Measurements from ENCODE around the gene UBA6. TPM values are rescaled to one million over a fixed set of nuclear protein-coding genes. Genes with fewer than 3 reads are reported as not detected.
"Not testable (repeated sequence)": the region's sequence is repeated elsewhere in the genome, so short reads cannot be mapped to it uniquely, and the experiment has no call there.

UBA6 gene
- total RNA-seq, 1 experiment from 2014 or later: 81.5 TPM

DNA sequence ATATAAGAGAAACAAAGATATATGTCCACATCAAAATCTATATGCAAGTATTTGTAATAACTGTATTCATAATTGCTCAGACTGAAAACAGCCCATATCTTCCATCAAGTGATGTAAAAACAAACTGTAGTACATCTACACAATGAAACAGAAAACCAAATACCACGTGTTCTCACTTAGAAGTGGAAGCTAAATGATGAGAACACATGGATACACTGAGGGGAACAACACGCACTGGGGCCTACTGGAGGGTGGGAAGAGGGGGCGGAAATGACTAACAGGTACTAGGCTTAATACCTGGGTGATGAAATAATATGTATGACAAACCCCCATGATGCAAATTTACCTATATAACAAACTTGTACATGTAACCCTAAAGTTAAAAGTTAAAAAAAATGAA, 42.7 kb downstream of the UBA6 start (continued):
- TF ChIP-seq HMGA2 (CRISPR knock-in tag; IDR thresholded peaks at IDR 0.05): no peak

DNA sequence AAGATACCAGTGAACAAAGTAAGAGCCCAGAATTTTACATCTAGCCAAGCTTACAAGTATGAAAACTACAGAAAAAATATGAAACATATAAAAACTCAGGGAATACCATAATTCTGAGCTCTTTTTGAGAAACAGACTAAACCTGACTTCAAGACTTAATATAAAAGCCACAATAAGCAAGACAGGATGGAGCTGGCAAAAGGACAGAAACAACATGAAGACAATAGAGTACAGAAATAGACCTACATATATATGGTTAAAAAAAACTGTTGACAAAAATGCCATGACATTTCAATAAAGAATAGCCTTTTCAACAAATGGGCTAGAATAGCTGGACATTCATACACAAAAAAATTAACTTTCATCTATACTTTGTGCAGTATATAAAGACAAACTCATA, 49.4 kb downstream of the UBA6 start:
- no peak for DNase-seq (ENCODE audit: low spot score)
- Mint-ChIP-seq H3K4me3 (no peak overlapping the region), H3K27ac (no peak overlapping the region), H3K4me1 (no peaks in the 10 kb centered on the region), H3K27me3 (ENCODE audit: low read depth) (no peaks in the 10 kb centered on the region), H3K36me3 (peaks cover 43% of the 10 kb centered on the region), H3K9me3 (peaks cover 14% of the 10 kb centered on the region)
- ATAC-seq: no peak
- ChIA-PET CTCF (no interaction called here), POLR2A (no interaction called here)
- TF ChIP-seq PRRX2 (CRISPR knock-in tag; IDR thresholded peaks at IDR 0.05): no peak
- TF ChIP-seq TCF7 (CRISPR knock-in tag; IDR thresholded peaks at IDR 0.05; ENCODE audit: low read depth): no peak
- TF ChIP-seq MXD4 (CRISPR knock-in tag; IDR thresholded peaks at IDR 0.05; ENCODE audit: borderline replicate concordance): no peak
- no peak for TF ChIP-seq ZBTB21 (CRISPR knock-in tag; IDR thresholded peaks at IDR 0.05; ENCODE audit: borderline replicate concordance)

DNA sequence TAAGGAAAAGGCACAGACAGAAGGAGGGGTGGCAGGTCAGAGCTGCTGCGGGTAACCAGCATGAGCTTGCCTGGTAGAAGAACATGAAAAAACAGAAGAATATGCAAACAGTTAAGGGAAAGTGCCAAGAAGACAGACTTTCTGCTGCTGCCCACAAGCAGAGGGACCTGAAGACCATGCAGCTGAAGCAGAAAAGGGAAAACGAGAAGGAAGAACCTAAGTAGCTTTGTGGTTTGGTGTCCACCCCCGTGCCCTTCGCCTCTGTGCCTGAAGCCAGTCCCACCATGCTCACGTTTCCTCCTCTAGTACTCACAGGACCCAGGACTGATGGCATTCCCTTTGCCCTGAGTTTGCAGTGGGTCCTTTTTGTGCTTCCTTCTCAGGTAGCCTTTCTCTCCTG, 62.8 kb downstream of the UBA6 start:
- ChIA-PET CTCF (no interaction called here), POLR2A (no interaction called here)
- TF ChIP-seq, protein P1, sequence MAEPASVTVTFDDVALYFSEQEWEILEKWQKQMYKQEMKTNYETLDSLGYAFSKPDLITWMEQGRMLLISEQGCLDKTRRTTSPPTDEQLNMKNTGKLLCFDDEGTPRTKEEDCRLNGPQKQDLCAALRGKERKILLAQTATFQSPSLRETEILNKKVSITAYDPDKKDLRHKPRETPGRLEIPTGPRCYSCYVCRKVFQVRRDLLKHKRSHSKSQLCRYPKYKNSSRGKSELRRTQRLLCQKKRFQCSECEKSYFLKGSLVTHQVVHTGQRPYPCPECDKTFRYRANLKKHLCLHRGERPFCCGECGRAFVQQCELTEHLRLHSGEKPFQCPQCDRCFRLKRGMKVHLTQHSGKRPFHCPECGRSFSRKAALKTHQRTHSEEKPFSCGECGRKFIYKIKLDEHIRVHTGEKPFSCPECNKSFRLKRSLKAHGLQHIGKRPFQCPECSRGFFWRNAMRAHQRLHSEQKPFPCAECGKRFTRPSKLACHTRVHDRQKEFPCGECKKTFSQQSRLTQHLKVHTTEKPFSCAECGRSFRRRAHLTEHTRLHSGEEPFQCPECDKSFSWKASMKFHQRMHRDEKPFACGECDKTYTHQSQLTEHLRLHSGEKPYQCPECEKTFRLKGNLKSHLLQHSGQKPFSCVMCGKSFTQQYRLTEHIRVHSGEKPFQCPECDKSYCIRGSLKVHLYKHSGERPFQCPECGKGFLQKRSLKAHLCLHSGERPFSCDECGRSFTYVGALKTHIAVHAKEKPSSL (CRISPR knock-in tag; conservative IDR thresholded peaks at IDR 0.05): no peak
- TF ChIP-seq, protein P2, sequence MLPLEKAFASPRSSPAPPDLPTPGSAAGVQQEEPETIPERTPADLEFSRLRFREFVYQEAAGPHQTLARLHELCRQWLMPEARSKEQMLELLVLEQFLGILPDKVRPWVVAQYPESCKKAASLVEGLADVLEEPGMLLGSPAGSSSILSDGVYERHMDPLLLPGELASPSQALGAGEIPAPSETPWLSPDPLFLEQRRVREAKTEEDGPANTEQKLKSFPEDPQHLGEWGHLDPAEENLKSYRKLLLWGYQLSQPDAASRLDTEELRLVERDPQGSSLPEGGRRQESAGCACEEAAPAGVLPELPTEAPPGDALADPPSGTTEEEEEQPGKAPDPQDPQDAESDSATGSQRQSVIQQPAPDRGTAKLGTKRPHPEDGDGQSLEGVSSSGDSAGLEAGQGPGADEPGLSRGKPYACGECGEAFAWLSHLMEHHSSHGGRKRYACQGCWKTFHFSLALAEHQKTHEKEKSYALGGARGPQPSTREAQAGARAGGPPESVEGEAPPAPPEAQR (CRISPR knock-in tag; IDR thresholded peaks at IDR 0.05): no peak
- TF ChIP-seq NFATC4 (CRISPR knock-in tag; IDR thresholded peaks at IDR 0.05) (no peak), NR1H2 (CRISPR knock-in tag; IDR thresholded peaks at IDR 0.05) (no peak), SOX15 (CRISPR knock-in tag; IDR thresholded peaks at IDR 0.05) (no peak), IRF2 (CRISPR knock-in tag; IDR thresholded peaks at IDR 0.05; ENCODE audit: borderline replicate concordance, low read depth) (no peak), ZNF138 (CRISPR knock-in tag; conservative IDR thresholded peaks at IDR 0.05) (no peak), TCF7 (CRISPR knock-in tag; IDR thresholded peaks at IDR 0.05; ENCODE audit: low read depth) (no peak)
- TF ChIP-seq, protein P3, sequence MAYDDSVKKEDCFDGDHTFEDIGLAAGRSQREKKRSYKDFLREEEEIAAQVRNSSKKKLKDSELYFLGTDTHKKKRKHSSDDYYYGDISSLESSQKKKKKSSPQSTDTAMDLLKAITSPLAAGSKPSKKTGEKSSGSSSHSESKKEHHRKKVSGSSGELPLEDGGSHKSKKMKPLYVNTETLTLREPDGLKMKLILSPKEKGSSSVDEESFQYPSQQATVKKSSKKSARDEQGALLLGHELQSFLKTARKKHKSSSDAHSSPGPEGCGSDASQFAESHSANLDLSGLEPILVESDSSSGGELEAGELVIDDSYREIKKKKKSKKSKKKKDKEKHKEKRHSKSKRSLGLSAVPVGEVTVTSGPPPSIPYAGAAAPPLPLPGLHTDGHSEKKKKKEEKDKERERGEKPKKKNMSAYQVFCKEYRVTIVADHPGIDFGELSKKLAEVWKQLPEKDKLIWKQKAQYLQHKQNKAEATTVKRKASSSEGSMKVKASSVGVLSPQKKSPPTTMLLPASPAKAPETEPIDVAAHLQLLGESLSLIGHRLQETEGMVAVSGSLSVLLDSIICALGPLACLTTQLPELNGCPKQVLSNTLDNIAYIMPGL (CRISPR knock-in tag; IDR thresholded peaks at IDR 0.05): no peak
- TF ChIP-seq, protein P4, sequence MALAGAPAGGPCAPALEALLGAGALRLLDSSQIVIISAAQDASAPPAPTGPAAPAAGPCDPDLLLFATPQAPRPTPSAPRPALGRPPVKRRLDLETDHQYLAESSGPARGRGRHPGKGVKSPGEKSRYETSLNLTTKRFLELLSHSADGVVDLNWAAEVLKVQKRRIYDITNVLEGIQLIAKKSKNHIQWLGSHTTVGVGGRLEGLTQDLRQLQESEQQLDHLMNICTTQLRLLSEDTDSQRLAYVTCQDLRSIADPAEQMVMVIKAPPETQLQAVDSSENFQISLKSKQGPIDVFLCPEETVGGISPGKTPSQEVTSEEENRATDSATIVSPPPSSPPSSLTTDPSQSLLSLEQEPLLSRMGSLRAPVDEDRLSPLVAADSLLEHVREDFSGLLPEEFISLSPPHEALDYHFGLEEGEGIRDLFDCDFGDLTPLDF (CRISPR knock-in tag; IDR thresholded peaks at IDR 0.05): no peak
- TF ChIP-seq, protein P5, sequence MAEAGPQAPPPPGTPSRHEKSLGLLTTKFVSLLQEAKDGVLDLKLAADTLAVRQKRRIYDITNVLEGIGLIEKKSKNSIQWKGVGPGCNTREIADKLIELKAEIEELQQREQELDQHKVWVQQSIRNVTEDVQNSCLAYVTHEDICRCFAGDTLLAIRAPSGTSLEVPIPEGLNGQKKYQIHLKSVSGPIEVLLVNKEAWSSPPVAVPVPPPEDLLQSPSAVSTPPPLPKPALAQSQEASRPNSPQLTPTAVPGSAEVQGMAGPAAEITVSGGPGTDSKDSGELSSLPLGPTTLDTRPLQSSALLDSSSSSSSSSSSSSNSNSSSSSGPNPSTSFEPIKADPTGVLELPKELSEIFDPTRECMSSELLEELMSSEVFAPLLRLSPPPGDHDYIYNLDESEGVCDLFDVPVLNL (CRISPR knock-in tag; IDR thresholded peaks at IDR 0.05; ENCODE audit: borderline replicate concordance, low read depth): no peak
- no peak overlapping the region for H3K27ac Mint-ChIP-seq
- no peaks in the 10 kb centered on the region for H3K27me3 Mint-ChIP-seq (ENCODE audit: low read depth)
- ATAC-seq (no peak), DNase-seq (ENCODE audit: low spot score) (no peak)
- peaks cover 18% of the 10 kb centered on the region for H3K9me3 Mint-ChIP-seq
- peaks cover 58% of the 10 kb centered on the region for H3K36me3 Mint-ChIP-seq
- H3K4me3 Mint-ChIP-seq: no peak overlapping the region
- H3K4me1 Mint-ChIP-seq: no peaks in the 10 kb centered on the region

DNA sequence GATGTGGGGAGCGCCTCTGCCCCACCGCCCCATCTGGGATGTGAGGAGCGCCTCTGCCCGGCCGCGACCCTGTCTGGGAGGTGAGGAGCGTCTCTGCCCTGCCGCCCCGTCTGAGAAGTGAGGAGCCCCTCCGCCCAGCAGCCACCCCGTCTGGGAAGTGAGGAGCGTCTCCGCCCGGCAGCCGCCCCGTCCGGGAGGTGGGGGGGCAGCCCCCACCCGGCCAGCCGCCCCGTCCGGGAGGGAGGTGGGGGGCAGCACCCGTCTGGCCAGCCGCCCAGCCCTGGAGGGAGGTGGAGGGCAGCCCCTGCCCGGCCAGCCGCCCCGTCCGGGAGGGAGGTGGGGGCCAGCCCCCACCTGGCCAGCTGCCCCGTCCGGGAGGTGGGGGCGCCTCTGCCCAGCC, 64.0 kb downstream of the UBA6 start:
- DNase-seq (ENCODE audit: low spot score); ATAC-seq; CTCF ChIA-PET; H3K27me3 Mint-ChIP-seq (ENCODE audit: low read depth); POLR2A ChIA-PET; H3K4me1 Mint-ChIP-seq; H3K4me3 Mint-ChIP-seq; H3K27ac Mint-ChIP-seq: not testable (repeated sequence)
- Mint-ChIP-seq H3K9me3 (peaks cover 18% of the 10 kb centered on the region), H3K36me3 (peaks cover 70% of the 10 kb centered on the region)
